ENCODE measurements around the gene NPDC1. TPM values are rescaled to one million over a fixed set of nuclear protein-coding genes. Genes with fewer than 3 reads are reported as not detected.

The NPDC1 gene
- total and polyA plus RNA-seq, 2 of the 8 experiments (the other 6 are each of a cell fraction or from before 2014, with no cell fraction given), result 26.2 to 44.1 TPM

DNA sequence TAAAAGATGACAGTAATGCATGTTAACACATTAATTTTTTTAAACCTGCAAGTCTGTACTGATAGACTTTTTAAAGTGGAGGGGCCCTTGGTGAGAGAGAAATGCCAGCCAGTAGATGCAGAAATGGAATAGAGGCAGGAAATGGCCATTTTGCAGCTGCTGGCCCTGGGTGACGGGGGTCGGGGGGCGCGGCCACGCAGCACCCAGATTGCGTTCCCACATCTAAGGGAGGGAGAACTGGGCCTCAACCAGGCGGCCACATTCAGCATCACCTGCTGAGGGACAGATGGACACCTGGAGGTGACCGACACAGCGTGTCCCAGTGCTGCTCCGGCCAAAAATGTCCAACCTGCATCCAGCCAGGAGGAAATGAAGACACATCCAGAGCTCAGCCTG lies 43.3 kb downstream of the NPDC1 start:
- Histone ChIP-seq H3K18ac (ENCODE audit: extremely low read depth, low read length) (no peak overlapping the region), H2BK12ac (ENCODE audit: low read depth, low read length) (no peak overlapping the region), H3K27ac (ENCODE audit: low read depth, low read length) (no peak overlapping the region), H4K8ac (ENCODE audit: extremely low read depth, insufficient read depth, low read length) (no peak overlapping the region), H3K23me2 (ENCODE audit: low read depth, low read length) (no peaks in the 10 kb centered on the region), H3K56ac (replicated peaks; ENCODE audit: insufficient read length, low read depth, low read length) (no peak overlapping the region), H3K27me3 (replicated peaks in 1 of 4; ENCODE audit: control insufficient read depth in 3 of 4, extremely low read depth in 1 of 4, insufficient read depth in 3 of 4, low read length in 3 of 4) (no peaks in the 10 kb centered on the region; a peak in 1 of 7 replicates), H4K20me1 (replicated peaks in 1 of 2; ENCODE audit: control insufficient read depth in 1 of 2, insufficient read depth in 2 of 2, low read length in 2 of 2) (no peaks in the 10 kb centered on the region), H2BK5ac (ENCODE audit: low read depth, low read length) (no peak overlapping the region), H3K4me1 (replicated peaks in 1 of 4; ENCODE audit: control insufficient read depth in 3 of 4, insufficient read depth in 4 of 4, low read length in 3 of 4) (peaks cover 0 to under 1% (median 0%) of the 10 kb centered on the region in 4 experiments; a peak in 2 of 7 replicates), H4K5ac (ENCODE audit: insufficient read length, low read depth, low read length) (no peak overlapping the region), H2AK5ac (ENCODE audit: low read depth, low read length) (no peak overlapping the region), H3K79me1 (ENCODE audit: low read depth, low read length) (no peaks in the 10 kb centered on the region), H2AFZ (ENCODE audit: low read length) (no peak overlapping the region), H3K4me3 (ENCODE audit: extremely low read depth in 1 of 4, insufficient read depth in 2 of 4, low read depth in 3 of 4, low read length in 4 of 4) (no peak overlapping the region), H3K9me3 (ENCODE audit: insufficient read depth in 2 of 2, low read depth in 1 of 2, low read length in 1 of 2) (peaks cover 0 to 10% of the 10 kb centered on the region in 2 experiments; a peak in 1 of 4 replicates), H2BK120ac (replicated peaks; ENCODE audit: low read depth, low read length) (no peak overlapping the region), H3K4me2 (ENCODE audit: insufficient read depth in 1 of 2, low read depth in 2 of 2, low read length in 2 of 2) (no peak overlapping the region), H3K23ac (ENCODE audit: insufficient read length) (no peak overlapping the region), H3K36me3 (ENCODE audit: control insufficient read depth in 2 of 4, insufficient read depth in 4 of 4, low read length in 3 of 4) (no peaks in the 10 kb centered on the region), H4K91ac (replicated peaks; ENCODE audit: insufficient read length, low read length) (no peak overlapping the region), H3K9ac (replicated peaks in 1 of 4; ENCODE audit: extremely low read depth in 1 of 4, low read depth in 3 of 4, low read length in 3 of 4) (no peak overlapping the region), H3K79me2 (ENCODE audit: control insufficient read depth in 1 of 2, insufficient read depth in 2 of 2, low read length in 2 of 2) (no peaks in the 10 kb centered on the region), H3K14ac (ENCODE audit: insufficient read length) (no peak overlapping the region), H3K4ac (replicated peaks; ENCODE audit: insufficient read length, low read depth, low read length) (no peak overlapping the region), H2BK20ac (ENCODE audit: low read length) (no peak overlapping the region), H2BK15ac (ENCODE audit: low read length) (no peak overlapping the region)
- WGBS, 2 experiments (ENCODE audit: extremely low coverage in 1 of 2, insufficient coverage in 1 of 2, insufficient read length in 1 of 2, insufficient replicate concordance in 2 of 2, low coverage in 1 of 2, low lambda C conversion rate in 2 of 2, missing lambda C conversion rate in 1 of 2), result 91% methylated on average over 10 of the region's 10 CpGs; no CpG with 5 or more reads in 1 of the 2 experiments
- POLR2A ChIA-PET (ENCODE audit: partially characterized antibody), result no interaction called here
- CTCF ChIA-PET (ENCODE audit: partially characterized antibody), result interaction anchor here (0.6 to 3.5 kb wide), 10 partner anchors 18 to 215 kb away, joined by 3 to 21 read pairs (median 6); partner anchors contain the start of gene DPP7
- DNase-seq (ENCODE audit: low read depth in 1 of 2, low spot score in 2 of 2), result no peak
- no peak for FAIRE-seq
- TF ChIP-seq NANOG (IDR thresholded peaks at IDR 0.05; ENCODE audit: insufficient read depth, low read depth, low read length, poor library complexity, severe bottlenecking) (no peak), MAFK (IDR thresholded peaks at IDR 0.05; ENCODE audit: low read depth, low read length) (no peak), SP1 (IDR thresholded peaks at IDR 0.05; ENCODE audit: low read depth, low read length) (no peak), GABPA (IDR thresholded peaks at IDR 0.05; ENCODE audit: borderline replicate concordance, insufficient read depth, low read length) (no peak), SUZ12 (IDR thresholded peaks at IDR 0.05; ENCODE audit: low read length) (no peak), YY1 (IDR thresholded peaks at IDR 0.05; ENCODE audit: low read depth, low read length) (no peak), FOSL1 (IDR thresholded peaks at IDR 0.05; ENCODE audit: insufficient read depth, low read depth, low read length) (no peak), CREB1 (IDR thresholded peaks at IDR 0.05) (no peak), HDAC2 (IDR thresholded peaks at IDR 0.05; ENCODE audit: borderline replicate concordance in 1 of 2, low read depth in 2 of 2, low read length in 2 of 2) (no peak), RBBP5 (IDR thresholded peaks at IDR 0.05; ENCODE audit: borderline replicate concordance, low read depth, low read length) (no peak), TBP (IDR thresholded peaks at IDR 0.05; ENCODE audit: low read depth, low read length) (no peak), JUN (IDR thresholded peaks at IDR 0.05; ENCODE audit: low read depth, low read length) (no peak), ZNF274 (IDR thresholded peaks at IDR 0.05; ENCODE audit: borderline replicate concordance, extremely low read depth, low read length) (no peak), KDM4A (IDR thresholded peaks at IDR 0.05; ENCODE audit: low read depth, low read length, severe bottlenecking) (no peak)
